GM21529 (cell line): ENCODE measurements around the gene UBAC1.
"Not testable (repeated sequence)": the region's sequence is repeated elsewhere in the genome, so short reads cannot be mapped to it uniquely, and the experiment has no call there.

Source experiments
- ATAC-seq: cut with Tn5 transposase; IDR thresholded peaks from one replicate; pipeline ENCODE4 v1.9.1; 2021; ENCODE audit not compliant: unreplicated experiment

The UBAC1 gene

GRCh38 chr9:135960411-135961276 is 529 bp downstream of the UBAC1 start:
- peak; percentile 1 for ATAC-seq

- ATAC-seq: no peak
Measured at GRCh38 chr9:135959814-135960213, 1.4 kb downstream of the UBAC1 start.

GRCh38 chr9:135958485-135958884 is 2.7 kb downstream of the UBAC1 start:
- ATAC-seq: no peak

- no peak for ATAC-seq
Measured at GRCh38 chr9:135957431-135957830, 3.7 kb downstream of the UBAC1 start.

GRCh38 chr9:135956802-135957174 is 4.4 kb downstream of the UBAC1 start:
- ATAC-seq: no peak

GRCh38 chr9:135955934-135956801 is 5.0 kb downstream of the UBAC1 start:
- ATAC-seq: no peak

- ATAC-seq: no peak
Measured at GRCh38 chr9:135952664-135953206, 8.4 kb downstream of the UBAC1 start.

- no peak for ATAC-seq
Measured at GRCh38 chr9:135951889-135952663, 9.1 kb downstream of the UBAC1 start.

- not testable (repeated sequence) for ATAC-seq
Measured at GRCh38 chr9:135951310-135951709, 9.9 kb downstream of the UBAC1 start.

- not testable (repeated sequence) for ATAC-seq
Measured at GRCh38 chr9:135950841-135951240, 10.3 kb downstream of the UBAC1 start.

- no peak for ATAC-seq
Measured at GRCh38 chr9:135950135-135950682, 11.0 kb downstream of the UBAC1 start.

GRCh38 chr9:135949501-135950134 is 11.6 kb downstream of the UBAC1 start:
- no peak for ATAC-seq

- no peak for ATAC-seq
Measured at GRCh38 chr9:135948968-135949367, 12.2 kb downstream of the UBAC1 start.

- no peak for ATAC-seq
Measured at GRCh38 chr9:135948446-135948845, 12.7 kb downstream of the UBAC1 start.

GRCh38 chr9:135947582-135947981 is 13.6 kb downstream of the UBAC1 start:
- no peak for ATAC-seq

GRCh38 chr9:135947105-135947504 is 14.1 kb downstream of the UBAC1 start:
- ATAC-seq: not testable (repeated sequence)

- ATAC-seq: no peak
Measured at GRCh38 chr9:135946392-135946994, 14.7 kb downstream of the UBAC1 start.

- ATAC-seq: no peak
Measured at GRCh38 chr9:135945969-135946368, 15.2 kb downstream of the UBAC1 start.

GRCh38 chr9:135944444-135945252 is 16.5 kb downstream of the UBAC1 start:
- no peak for ATAC-seq
